HepG2 (cell line): ENCODE measurements around the gene METTL4. TPM values are rescaled to one million over a fixed set of nuclear protein-coding genes. Genes with fewer than 3 reads are reported as not detected.

Experiments used
- GATA4 ChIP-seq: sonication (generic); IDR thresholded peaks from 2 replicates; pipeline ENCODE4 v1.6.1; 2016; ENCODE audit warnings: antibody characterized with exemption, low read depth, borderline replicate concordance
- MEIS1 ChIP-seq: sonication (generic); formaldehyde crosslinking; IDR thresholded peaks from 2 replicates; pipeline ENCODE4 v1.9.0; 2021; ENCODE audit warnings: mild to moderate bottlenecking, missing genetic modification reagents, moderate library complexity, borderline replicate concordance
- MYPOP ChIP-seq: sonication (generic); formaldehyde crosslinking; IDR thresholded peaks from 2 replicates; pipeline ENCODE4 v1.8.1; 2023; ENCODE audit warnings: mild to moderate bottlenecking, moderate library complexity, missing genetic modification reagents
- SP4 ChIP-seq: sonication (generic); formaldehyde crosslinking; IDR thresholded peaks from 2 replicates; pipeline ENCODE4 v1.8.1; 2023; ENCODE audit warnings: mild to moderate bottlenecking, missing genetic modification reagents
- TBP ChIP-seq: sonication (generic); formaldehyde crosslinking; IDR thresholded peaks from 2 replicates; pipeline ENCODE4 v1.5.0; 2020; ENCODE audit warnings: missing genetic modification reagents
- TFDP2 ChIP-seq: sonication (generic); formaldehyde crosslinking; IDR thresholded peaks from 2 replicates; pipeline ENCODE4 v1.4.0; 2020; ENCODE audit warnings: missing genetic modification reagents
- TRIM24 ChIP-seq: sonication (generic); formaldehyde crosslinking; IDR thresholded peaks from 2 replicates; pipeline ENCODE4 v1.8.0; 2022; ENCODE audit warnings: mild to moderate bottlenecking, missing genetic modification reagents
- TSC22D2 ChIP-seq: sonication (generic); formaldehyde crosslinking; IDR thresholded peaks from 2 replicates; pipeline ENCODE4 v1.5.1; 2020; ENCODE audit warnings: missing genetic modification reagents, mild to moderate bottlenecking, borderline replicate concordance
- XBP1 ChIP-seq: sonication (generic); formaldehyde crosslinking; IDR thresholded peaks from 2 replicates; pipeline ENCODE4 v1.5.0; 2020; ENCODE audit warnings: missing genetic modification reagents
- ZKSCAN1 ChIP-seq: fragments of 150-350 bp; IDR thresholded peaks from 2 replicates; pipeline ENCODE4 v1.6.1; 2014; ENCODE audit warnings: low read length
- ZNF101 ChIP-seq: sonication (generic); formaldehyde crosslinking; IDR thresholded peaks from 2 replicates; pipeline ENCODE4 v1.4.0; 2020; ENCODE audit warnings: mild to moderate bottlenecking, low read depth, missing genetic modification reagents, borderline replicate concordance
- ZNF251 ChIP-seq: sonication (generic); formaldehyde crosslinking; IDR thresholded peaks from 2 replicates; pipeline ENCODE4 v1.9.0; 2021; ENCODE audit warnings: mild to moderate bottlenecking, missing genetic modification reagents
- ZNF460 ChIP-seq: sonication (generic); formaldehyde crosslinking; IDR thresholded peaks from 2 replicates; pipeline ENCODE4 v1.5.1; 2020; ENCODE audit warnings: missing genetic modification reagents, mild to moderate bottlenecking, borderline replicate concordance
- ZNF724P ChIP-seq: sonication (generic); formaldehyde crosslinking; IDR thresholded peaks from 2 replicates; pipeline ENCODE4 v1.8.0; 2022; ENCODE audit warnings: missing genetic modification reagents, borderline replicate concordance
- ZSCAN25 ChIP-seq: sonication (generic); formaldehyde crosslinking; IDR thresholded peaks from 2 replicates; pipeline ENCODE4 v1.8.0; 2022; ENCODE audit warnings: mild to moderate bottlenecking, missing genetic modification reagents
- polyA plus RNA-seq, 8 experiments: library from polyadenylated mRNA; depleted of rRNA in 3 of 8; stranded (reverse) in 7 of 8; unstranded in 1 of 8; fragments of >200 nt; fragmentation: Illumina TruSeq in 4 of 8; extraction: Trizol in 4 of 8; gene quantifications; 2 replicates each; pipeline versions ENCODE4 v1.2.1 to v1.2.3, GENCODE V29; 2011 to 2016; ENCODE audit warnings: low read depth in 4 of 8, missing spikeins in 1 of 8, mixed read lengths in 1 of 8; ENCODE audit not compliant: insufficient read depth in 1 of 8
- total RNA-seq, 5 experiments: library from RNA; depleted of rRNA; stranded (reverse); fragments of >200 nt; fragmentation: Illumina TruSeq; extraction: Trizol; gene quantifications; 2 replicates each; pipeline ENCODE4 v1.2.3, GENCODE V29; 2016; ENCODE audit warnings: low read depth in 1 of 5
- TF ChIP-seq, protein P1 (sequence below): sonication (generic); formaldehyde crosslinking; IDR thresholded peaks from 2 replicates; pipeline ENCODE4 v1.4.0; 2020; ENCODE audit warnings: missing genetic modification reagents
- TF ChIP-seq, protein P2 (sequence below): sonication (generic); formaldehyde crosslinking; IDR thresholded peaks from 2 replicates; pipeline ENCODE4 v1.4.0; 2020; ENCODE audit warnings: mild to moderate bottlenecking, missing genetic modification reagents
- TF ChIP-seq, protein P3 (sequence below): sonication (generic); formaldehyde crosslinking; IDR thresholded peaks from 2 replicates; pipeline ENCODE4 v1.5.0; 2020; ENCODE audit warnings: mild to moderate bottlenecking, missing genetic modification reagents

METTL4 gene
- total and polyA plus RNA-seq, 2 of the 13 experiments (the other 11 are each of a cell fraction or from before 2014, with no cell fraction given): 6.8 to 8.1 TPM

DNA sequence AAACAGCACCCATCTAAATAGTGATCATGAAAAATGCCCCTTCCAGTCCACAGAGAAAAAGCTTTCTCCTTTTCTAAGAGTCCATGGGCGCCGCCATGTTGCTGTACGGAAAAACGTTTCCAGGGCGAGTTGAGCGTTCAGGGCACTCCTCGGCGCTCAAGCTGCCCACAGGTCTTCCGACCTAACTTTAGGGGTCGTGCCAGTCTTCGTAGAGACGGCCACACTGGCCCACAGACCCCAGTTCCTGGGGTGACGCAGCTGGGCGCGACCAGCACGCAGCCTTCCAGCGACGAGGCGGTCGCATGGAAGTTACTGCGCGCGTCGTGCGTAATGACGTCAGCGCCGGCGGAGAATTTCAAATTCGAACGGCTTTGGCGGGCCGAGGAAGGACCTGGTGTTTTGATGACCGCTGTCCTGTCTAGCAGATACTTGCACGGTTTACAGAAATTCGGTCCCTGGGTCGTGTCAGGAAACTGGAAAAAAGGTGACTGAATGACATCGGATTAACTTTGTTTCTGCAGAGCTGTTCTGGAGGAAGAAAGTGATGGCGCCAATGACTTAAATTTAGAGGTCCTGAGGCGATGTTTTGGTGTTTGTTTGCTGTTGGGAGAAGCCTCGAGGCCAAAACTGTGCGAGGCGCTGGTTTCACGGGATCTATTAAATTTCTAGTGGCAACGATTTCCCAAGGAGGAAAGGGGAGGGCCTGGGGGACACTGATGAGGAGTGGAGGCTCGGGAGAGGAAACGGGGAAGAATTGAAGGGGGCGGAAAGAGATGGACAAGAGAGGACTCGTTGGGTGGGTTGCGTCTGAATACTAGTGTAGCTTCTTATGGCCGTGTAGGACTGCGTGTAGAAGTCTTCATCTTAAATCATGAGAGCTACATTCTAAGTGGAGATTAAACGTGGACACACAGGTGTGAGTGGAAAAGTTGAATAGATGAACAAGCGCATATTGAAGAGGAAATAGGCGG is at the start of gene METTL4, which contains the start of gene NDC80 (continued):
- TF ChIP-seq GATA4 (0 out of 2 replicates have a peak, but pooled peaks have one; percentile 48), ZNF460 (CRISPR knock-in tag) (no peak; the same call in 1 of the 2 replicates), ZNF724P (CRISPR knock-in tag) (peak; percentile 97), ZNF251 (CRISPR knock-in tag) (no peak), ZKSCAN1 (peak; percentile 40; the same call in 1 of the 2 replicates), TRIM24 (CRISPR knock-in tag) (no peak), ZNF101 (CRISPR knock-in tag) (no peak), SP4 (peak; percentile 91), XBP1 (CRISPR knock-in tag) (no peak), MYPOP (CRISPR knock-in tag) (peak; percentile 92), ZSCAN25 (0 out of 2 replicates have a peak, but pooled peaks have one; percentile 25), TSC22D2 (CRISPR knock-in tag) (0 out of 2 replicates have a peak, but pooled peaks have one; percentile 83), TFDP2 (CRISPR knock-in tag) (peak; percentile 100), TBP (CRISPR knock-in tag) (peak; percentile 88), MEIS1 (CRISPR knock-in tag) (no peak)
- TF ChIP-seq, protein P1, sequence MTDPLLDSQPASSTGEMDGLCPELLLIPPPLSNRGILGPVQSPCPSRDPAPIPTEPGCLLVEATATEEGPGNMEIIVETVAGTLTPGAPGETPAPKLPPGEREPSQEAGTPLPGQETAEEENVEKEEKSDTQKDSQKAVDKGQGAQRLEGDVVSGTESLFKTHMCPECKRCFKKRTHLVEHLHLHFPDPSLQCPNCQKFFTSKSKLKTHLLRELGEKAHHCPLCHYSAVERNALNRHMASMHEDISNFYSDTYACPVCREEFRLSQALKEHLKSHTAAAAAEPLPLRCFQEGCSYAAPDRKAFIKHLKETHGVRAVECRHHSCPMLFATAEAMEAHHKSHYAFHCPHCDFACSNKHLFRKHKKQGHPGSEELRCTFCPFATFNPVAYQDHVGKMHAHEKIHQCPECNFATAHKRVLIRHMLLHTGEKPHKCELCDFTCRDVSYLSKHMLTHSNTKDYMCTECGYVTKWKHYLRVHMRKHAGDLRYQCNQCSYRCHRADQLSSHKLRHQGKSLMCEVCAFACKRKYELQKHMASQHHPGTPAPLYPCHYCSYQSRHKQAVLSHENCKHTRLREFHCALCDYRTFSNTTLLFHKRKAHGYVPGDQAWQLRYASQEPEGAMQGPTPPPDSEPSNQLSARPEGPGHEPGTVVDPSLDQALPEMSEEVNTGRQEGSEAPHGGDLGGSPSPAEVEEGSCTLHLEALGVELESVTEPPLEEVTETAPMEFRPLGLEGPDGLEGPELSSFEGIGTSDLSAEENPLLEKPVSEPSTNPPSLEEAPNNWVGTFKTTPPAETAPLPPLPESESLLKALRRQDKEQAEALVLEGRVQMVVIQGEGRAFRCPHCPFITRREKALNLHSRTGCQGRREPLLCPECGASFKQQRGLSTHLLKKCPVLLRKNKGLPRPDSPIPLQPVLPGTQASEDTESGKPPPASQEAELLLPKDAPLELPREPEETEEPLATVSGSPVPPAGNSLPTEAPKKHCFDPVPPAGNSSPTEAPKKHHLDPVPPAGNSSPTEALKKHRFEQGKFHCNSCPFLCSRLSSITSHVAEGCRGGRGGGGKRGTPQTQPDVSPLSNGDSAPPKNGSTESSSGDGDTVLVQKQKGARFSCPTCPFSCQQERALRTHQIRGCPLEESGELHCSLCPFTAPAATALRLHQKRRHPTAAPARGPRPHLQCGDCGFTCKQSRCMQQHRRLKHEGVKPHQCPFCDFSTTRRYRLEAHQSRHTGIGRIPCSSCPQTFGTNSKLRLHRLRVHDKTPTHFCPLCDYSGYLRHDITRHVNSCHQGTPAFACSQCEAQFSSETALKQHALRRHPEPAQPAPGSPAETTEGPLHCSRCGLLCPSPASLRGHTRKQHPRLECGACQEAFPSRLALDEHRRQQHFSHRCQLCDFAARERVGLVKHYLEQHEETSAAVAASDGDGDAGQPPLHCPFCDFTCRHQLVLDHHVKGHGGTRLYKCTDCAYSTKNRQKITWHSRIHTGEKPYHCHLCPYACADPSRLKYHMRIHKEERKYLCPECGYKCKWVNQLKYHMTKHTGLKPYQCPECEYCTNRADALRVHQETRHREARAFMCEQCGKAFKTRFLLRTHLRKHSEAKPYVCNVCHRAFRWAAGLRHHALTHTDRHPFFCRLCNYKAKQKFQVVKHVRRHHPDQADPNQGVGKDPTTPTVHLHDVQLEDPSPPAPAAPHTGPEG (CRISPR knock-in tag): no peak
- TF ChIP-seq, protein P2, sequence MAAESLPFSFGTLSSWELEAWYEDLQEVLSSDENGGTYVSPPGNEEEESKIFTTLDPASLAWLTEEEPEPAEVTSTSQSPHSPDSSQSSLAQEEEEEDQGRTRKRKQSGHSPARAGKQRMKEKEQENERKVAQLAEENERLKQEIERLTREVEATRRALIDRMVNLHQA (CRISPR knock-in tag): no peak
- TF ChIP-seq, protein P3, sequence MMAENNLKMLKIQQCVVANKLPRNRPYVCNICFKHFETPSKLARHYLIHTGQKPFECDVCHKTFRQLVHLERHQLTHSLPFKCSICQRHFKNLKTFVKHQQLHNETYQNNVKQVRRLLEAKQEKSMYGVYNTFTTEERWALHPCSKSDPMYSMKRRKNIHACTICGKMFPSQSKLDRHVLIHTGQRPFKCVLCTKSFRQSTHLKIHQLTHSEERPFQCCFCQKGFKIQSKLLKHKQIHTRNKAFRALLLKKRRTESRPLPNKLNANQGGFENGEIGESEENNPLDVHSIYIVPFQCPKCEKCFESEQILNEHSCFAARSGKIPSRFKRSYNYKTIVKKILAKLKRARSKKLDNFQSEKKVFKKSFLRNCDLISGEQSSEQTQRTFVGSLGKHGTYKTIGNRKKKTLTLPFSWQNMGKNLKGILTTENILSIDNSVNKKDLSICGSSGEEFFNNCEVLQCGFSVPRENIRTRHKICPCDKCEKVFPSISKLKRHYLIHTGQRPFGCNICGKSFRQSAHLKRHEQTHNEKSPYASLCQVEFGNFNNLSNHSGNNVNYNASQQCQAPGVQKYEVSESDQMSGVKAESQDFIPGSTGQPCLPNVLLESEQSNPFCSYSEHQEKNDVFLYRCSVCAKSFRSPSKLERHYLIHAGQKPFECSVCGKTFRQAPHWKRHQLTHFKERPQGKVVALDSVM (CRISPR knock-in tag): no peak
